ENCODE results near the gene LIME1.

DNA sequence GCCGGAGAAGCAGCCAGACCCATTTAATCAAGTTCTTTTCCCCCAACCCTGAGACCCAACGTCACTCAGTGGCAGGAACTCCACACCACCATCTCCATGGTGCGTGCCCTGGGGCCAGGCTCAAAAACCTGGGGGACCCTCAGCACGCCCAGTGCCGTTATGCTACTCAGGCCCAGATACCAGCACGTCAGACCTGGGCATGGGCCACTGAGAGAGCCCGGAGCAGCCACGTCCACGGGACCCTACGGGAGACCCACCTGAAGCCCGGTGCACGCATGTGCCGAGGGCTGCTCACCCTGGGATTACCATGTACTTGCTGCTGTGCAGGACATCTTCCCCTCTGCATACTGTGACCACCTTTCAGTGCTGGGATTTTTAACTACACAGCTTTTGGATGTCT, 16.9 kb downstream of the LIME1 start:
- TF ChIP-seq, protein P1, sequence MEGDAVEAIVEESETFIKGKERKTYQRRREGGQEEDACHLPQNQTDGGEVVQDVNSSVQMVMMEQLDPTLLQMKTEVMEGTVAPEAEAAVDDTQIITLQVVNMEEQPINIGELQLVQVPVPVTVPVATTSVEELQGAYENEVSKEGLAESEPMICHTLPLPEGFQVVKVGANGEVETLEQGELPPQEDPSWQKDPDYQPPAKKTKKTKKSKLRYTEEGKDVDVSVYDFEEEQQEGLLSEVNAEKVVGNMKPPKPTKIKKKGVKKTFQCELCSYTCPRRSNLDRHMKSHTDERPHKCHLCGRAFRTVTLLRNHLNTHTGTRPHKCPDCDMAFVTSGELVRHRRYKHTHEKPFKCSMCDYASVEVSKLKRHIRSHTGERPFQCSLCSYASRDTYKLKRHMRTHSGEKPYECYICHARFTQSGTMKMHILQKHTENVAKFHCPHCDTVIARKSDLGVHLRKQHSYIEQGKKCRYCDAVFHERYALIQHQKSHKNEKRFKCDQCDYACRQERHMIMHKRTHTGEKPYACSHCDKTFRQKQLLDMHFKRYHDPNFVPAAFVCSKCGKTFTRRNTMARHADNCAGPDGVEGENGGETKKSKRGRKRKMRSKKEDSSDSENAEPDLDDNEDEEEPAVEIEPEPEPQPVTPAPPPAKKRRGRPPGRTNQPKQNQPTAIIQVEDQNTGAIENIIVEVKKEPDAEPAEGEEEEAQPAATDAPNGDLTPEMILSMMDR (IDR thresholded peaks at IDR 0.05): no peak
- TF ChIP-seq POLR2A (IDR thresholded peaks at IDR 0.05): no peak
